ENCODE results near the gene MAST4.
A peak's percentile ranks its signal among the peaks of the same experiment; 100 is the strongest.

MAST4 gene

GRCh38 chr5:67211926-67212325 lies 615.7 kb downstream of the MAST4 start:
- no peak for DNase-seq (ENCODE audit: low spot score)

- no peak for DNase-seq (ENCODE audit: low spot score)
Observed at GRCh38 chr5:67214036-67214435, 617.8 kb downstream of the MAST4 start.

DNA sequence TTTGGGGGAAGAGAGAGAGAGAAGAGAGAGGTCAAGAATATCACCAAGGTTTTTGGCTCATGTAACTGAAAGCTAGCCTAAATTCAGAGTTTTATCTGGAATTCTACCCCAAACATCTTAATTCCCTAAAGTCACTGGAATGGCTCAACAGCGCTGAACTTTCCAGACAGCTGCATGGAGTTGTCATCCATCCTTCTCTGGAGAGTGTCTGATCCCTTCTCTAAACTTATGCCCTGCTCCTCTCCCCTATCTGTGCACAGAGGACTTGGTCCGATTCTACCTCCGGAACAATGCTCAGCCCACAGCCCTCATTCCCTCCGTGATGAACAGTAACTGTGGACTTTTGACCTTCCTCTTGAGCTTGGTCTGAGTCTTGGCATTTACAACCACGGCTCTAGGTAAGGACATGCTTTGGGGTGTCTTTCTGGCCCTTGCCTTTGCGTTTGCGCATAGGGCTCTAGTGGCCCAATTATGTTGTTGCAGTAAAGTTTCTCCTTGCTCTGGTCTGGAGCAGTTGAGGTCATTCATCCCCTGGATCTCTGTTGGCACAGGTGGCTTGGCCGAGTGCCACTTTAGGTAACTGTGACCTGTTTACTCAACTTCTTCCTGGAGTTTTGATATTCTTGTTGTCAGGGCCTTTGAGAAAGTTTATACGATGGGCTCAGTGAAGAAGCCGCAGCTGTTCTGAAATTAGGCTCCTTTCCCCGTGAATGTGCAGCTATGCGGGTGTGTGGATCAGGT lies 618.7 kb downstream of the MAST4 start:
- DNase-seq (ENCODE audit: low spot score) = no peak

- DNase-seq (ENCODE audit: low spot score) = peak; percentile 86
Observed at GRCh38 chr5:67215519-67216471, 619.6 kb downstream of the MAST4 start.

- DNase-seq (ENCODE audit: low spot score) = no peak
Observed at GRCh38 chr5:67216564-67216963, 620.4 kb downstream of the MAST4 start.

Data from Ammon's horn (tissue), 1 donor.